Spleen (tissue), 11 donors: ENCODE results near the gene PKD1L1. TPM values are rescaled to one million over a fixed set of nuclear protein-coding genes. Genes with fewer than 3 reads are reported as not detected.

ENCODE experiments used
- DNase-seq: peaks from one replicate; pipeline ENCODE4 v3.0.0-alpha.2; 2020
- H3K27ac ChIP-seq, 8 donors: fragments of 200-600 bp; sonication (generic) in 7 of 8; 1 replicate in 4 of 8; 2 replicates in 4 of 8; pipeline versions ENCODE4 v1.5.0 to v1.8.0; 2016 to 2021; ENCODE audit warnings: inconsistent platforms in 4 of 8, mild to moderate bottlenecking in 4 of 8, moderate library complexity in 1 of 8
- H3K27me3 ChIP-seq, 7 donors: fragments of 200-600 bp; sonication (generic) in 6 of 7; replicated peaks in 1 of 7; 1 replicate in 4 of 7; 2 replicates in 3 of 7; pipeline versions ENCODE4 v1.5.0 to v1.8.0; 2016 to 2021; ENCODE audit warnings: inconsistent platforms in 3 of 7, mild to moderate bottlenecking in 1 of 7
- H3K36me3 ChIP-seq, 6 donors: fragments of 200-600 bp; sonication (generic) in 5 of 6; 1 replicate in 4 of 6; 2 replicates in 2 of 6; pipeline versions ENCODE4 v1.5.0 to v1.8.0; 2016 to 2021; ENCODE audit warnings: inconsistent platforms in 2 of 6
- H3K4me1 ChIP-seq, 6 donors: fragments of 200-600 bp; sonication (generic) in 5 of 6; 1 replicate in 3 of 6; 2 replicates in 3 of 6; pipeline versions ENCODE4 v1.5.0 to v1.8.0; 2016 to 2021; ENCODE audit warnings: inconsistent platforms in 3 of 6
- H3K4me3 ChIP-seq, 8 donors: fragments of 200-600 bp; sonication (generic) in 7 of 8; 1 replicate in 4 of 8; 2 replicates in 4 of 8; pipeline versions ENCODE4 v1.5.0 to v1.8.0; 2016 to 2021; ENCODE audit warnings: inconsistent platforms in 4 of 8, mild to moderate bottlenecking in 4 of 8, moderate library complexity in 2 of 8
- H3K9me3 ChIP-seq, 8 donors: fragments of 200-600 bp; sonication (generic) in 7 of 8; 1 replicate in 4 of 8; 2 replicates in 4 of 8; pipeline versions ENCODE4 v1.5.0 to v1.8.0; 2016 to 2021; ENCODE audit warnings: inconsistent platforms in 4 of 8
- POLR2A ChIP-seq, 3 donors: fragments of 450-650 bp; IDR thresholded peaks; one replicate each; pipeline ENCODE4 v1.5.1; 2017; ENCODE audit warnings: antibody characterized with exemption in 3 of 3, mild to moderate bottlenecking in 1 of 3
- POLR2AphosphoS5 ChIP-seq, 3 donors: sonication (generic); formaldehyde crosslinking; IDR thresholded peaks; one replicate each; pipeline ENCODE4 v1.5.1; 2017; ENCODE audit warnings: antibody characterized with exemption in 3 of 3
- WGBS, 5 donors: extraction: QIAGEN DNeasy Blood & Tissue Kit in 3 of 5; methylation state at CpG; one replicate each; pipeline versions ENCODE4 v1.1.5 to v1.1.7; 2013 to 2018; 5-methylcytosine and 5-hydroxymethylcytosine counted together
- intact Hi-C: fragments of 100-400 bp; cut with DNase I; formaldehyde crosslinking; loops from one replicate; pipeline ENCODE4 v1.15.0; 2023; ENCODE audit warnings: low total_unique reads
- polyA plus RNA-seq, 3 donors: library from polyadenylated mRNA; stranded (reverse); fragments of 200-250 nt; gene quantifications; one replicate each; pipeline ENCODE4 v1.2.1, GENCODE V29; 2013
- total RNA-seq, 7 donors: library from RNA; depleted of rRNA in 3 of 7; stranded (reverse); fragments of >200 nt in 3 of 7; fragmentation: NEBNext Ultra II Directional in 4 of 7; extraction: Animal tissue kit (Norgen Biotek cat#: 25700) in 4 of 7; gene quantifications; one replicate each; pipeline versions ENCODE4 v1.1.0 to v1.2.1, GENCODE V29; 2016 to 2021
- TF ChIP-seq, protein P1 (sequence below), 11 experiments: fragments of 200-600 bp in 7 of 11; fragments of 450-650 bp in 4 of 11; sonication (generic) in 4 of 11; IDR thresholded peaks in 8 of 11; conservative IDR thresholded peaks in 3 of 11; 1 replicate in 7 of 11; 2 replicates in 4 of 11; pipeline versions ENCODE4 v1.4.0 to v1.8.0; 2016 to 2021; ENCODE audit warnings: antibody characterized with exemption in 11 of 11, inconsistent platforms in 4 of 11, mild to moderate bottlenecking in 1 of 11
- donor health status: healthy with polysubstance abuse.
- donor health status: DM: no; HTN: no; CAD: no; lungs with moderate emphysema.
- donor health status: DM: no; HTN: no; CAD: no.
- donor health status: Bipolar disorder and iron deficiency.
- donor health status: healthy.
- donor health status: DM: no; HTN: no; CAD: no.
- donor health status: DM: yes; HTN: yes; CAD: no.

PKD1L1 gene
- total and polyA plus RNA-seq, 10 donors = 0.28 to 1.3 (median 0.49) TPM

DNA sequence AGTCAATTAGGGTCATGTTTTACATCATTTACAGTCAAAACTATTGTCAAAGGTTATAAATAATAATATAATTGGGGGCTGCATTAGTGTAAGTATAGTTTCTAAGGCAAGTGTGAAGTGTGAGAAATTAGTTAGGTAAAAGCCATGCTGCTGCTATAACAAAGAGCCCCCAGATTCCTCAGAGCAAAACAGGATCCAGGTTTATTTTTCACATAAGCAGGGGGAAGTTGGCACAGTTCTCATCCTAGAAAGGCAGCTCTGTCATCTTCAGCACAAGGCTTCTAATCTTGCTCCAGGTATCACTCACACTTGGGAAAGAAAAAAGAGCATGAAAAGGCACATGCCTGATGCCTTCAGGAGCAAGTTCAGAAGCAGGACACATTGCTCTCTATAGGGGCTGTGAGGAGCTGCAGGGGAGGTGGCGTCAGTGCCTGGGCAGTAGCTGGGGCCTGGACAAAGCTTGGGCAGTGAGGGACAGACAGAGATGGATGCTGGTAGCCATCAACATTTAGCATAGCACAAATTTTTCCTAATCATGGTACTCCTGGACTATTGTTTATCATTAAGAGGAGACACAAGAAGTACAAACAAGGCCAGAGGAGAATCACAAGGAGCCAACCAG is 170.6 kb downstream of the PKD1L1 start:
- no peak for DNase-seq
- Histone ChIP-seq H3K4me3 (no peak overlapping the region), H3K27me3 (no peaks in the 10 kb centered on the region), H3K4me1 (peaks cover 0 to 8% (median 0%) of the 10 kb centered on the region in 6 donors), H3K27ac (no peak overlapping the region), H3K9me3 (peaks cover 0 to 6% (median 0%) of the 10 kb centered on the region in 8 donors), H3K36me3 (no peaks in the 10 kb centered on the region)
- intact Hi-C loops = no loop called here
- no peak for TF ChIP-seq POLR2AphosphoS5 (IDR thresholded peaks at IDR 0.05)
- no peak for TF ChIP-seq POLR2A (IDR thresholded peaks at IDR 0.05)
- TF ChIP-seq, protein P1, sequence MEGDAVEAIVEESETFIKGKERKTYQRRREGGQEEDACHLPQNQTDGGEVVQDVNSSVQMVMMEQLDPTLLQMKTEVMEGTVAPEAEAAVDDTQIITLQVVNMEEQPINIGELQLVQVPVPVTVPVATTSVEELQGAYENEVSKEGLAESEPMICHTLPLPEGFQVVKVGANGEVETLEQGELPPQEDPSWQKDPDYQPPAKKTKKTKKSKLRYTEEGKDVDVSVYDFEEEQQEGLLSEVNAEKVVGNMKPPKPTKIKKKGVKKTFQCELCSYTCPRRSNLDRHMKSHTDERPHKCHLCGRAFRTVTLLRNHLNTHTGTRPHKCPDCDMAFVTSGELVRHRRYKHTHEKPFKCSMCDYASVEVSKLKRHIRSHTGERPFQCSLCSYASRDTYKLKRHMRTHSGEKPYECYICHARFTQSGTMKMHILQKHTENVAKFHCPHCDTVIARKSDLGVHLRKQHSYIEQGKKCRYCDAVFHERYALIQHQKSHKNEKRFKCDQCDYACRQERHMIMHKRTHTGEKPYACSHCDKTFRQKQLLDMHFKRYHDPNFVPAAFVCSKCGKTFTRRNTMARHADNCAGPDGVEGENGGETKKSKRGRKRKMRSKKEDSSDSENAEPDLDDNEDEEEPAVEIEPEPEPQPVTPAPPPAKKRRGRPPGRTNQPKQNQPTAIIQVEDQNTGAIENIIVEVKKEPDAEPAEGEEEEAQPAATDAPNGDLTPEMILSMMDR (IDR thresholded peaks at IDR 0.05 in 8 of 11, conservative IDR thresholded peaks at IDR 0.05 in 3 of 11) = no peak
- 75 to 96% (median 89%) methylated on average over 1 of the region's 1 CpG for WGBS, 5 donors

DNA sequence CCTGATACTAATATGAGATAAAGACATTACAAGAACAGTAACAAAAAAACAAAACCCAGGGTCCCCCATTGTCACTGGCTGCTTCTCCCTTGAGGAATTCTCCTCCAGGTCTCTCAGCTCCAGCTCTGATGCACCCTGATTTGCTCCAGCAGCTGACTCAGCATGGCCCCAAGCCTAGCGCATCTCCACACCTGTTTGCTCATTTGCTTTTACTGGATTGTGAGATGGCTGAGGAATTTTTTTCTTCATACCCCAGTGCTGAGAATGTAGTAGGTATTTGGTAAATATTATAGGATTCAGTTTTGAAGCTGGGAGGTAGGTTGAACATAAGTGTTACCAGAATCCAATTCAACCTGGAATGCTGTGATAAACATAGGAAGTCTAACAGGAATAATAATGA is 171.9 kb downstream of the PKD1L1 start:
- intact Hi-C loops = no loop called here
- Histone ChIP-seq H3K36me3 (no peaks in the 10 kb centered on the region), H3K27ac (no peak overlapping the region), H3K4me3 (no peak overlapping the region), H3K4me1 (peaks cover 0 to 8% (median 0%) of the 10 kb centered on the region in 6 donors), H3K27me3 (no peaks in the 10 kb centered on the region), H3K9me3 (peaks cover 0 to 6% (median 0%) of the 10 kb centered on the region in 8 donors)
- TF ChIP-seq, protein P1 (IDR thresholded peaks at IDR 0.05 in 8 of 11, conservative IDR thresholded peaks at IDR 0.05 in 3 of 11) = no peak
- TF ChIP-seq POLR2AphosphoS5 (IDR thresholded peaks at IDR 0.05) = no peak
- TF ChIP-seq POLR2A (IDR thresholded peaks at IDR 0.05) = no peak
- 94 to 100% (median 94%) methylated on average over 1 of the region's 1 CpG for WGBS, 5 donors
- DNase-seq = no peak

DNA sequence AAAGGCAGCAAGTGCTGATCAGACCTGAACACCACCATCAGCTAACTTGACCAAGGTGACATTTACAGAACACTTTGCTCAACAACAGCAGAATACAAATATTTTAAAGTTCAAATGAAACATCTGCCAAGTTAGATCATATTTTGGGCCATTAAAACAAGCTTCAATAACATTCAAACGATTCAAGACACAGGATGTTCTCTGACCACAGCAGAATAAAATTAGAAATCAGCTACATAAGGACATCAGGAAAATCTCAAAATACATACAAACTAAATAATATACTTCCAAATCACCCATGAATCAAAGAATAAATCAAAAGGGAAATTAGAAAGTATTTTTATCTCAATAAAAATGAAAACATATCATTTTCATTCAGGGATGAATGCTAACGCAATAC is 173.0 kb downstream of the PKD1L1 start:
- TF ChIP-seq POLR2AphosphoS5 (IDR thresholded peaks at IDR 0.05) (no peak), POLR2A (IDR thresholded peaks at IDR 0.05) (no peak)
- TF ChIP-seq, protein P1 (IDR thresholded peaks at IDR 0.05 in 8 of 11, conservative IDR thresholded peaks at IDR 0.05 in 3 of 11) = no peak
- intact Hi-C loops = no loop called here
- no peak overlapping the region for H3K4me3 ChIP-seq
- H3K9me3 ChIP-seq = peaks cover 0 to 6% (median 0%) of the 10 kb centered on the region in 8 donors
- H3K27ac ChIP-seq = no peak overlapping the region
- no peak for DNase-seq
- H3K4me1 ChIP-seq = peaks cover 0 to 8% (median 0%) of the 10 kb centered on the region in 6 donors
- 48 to 55% (median 50%) methylated on average over 2 of the region's 2 CpGs for WGBS, 5 donors
- H3K27me3 ChIP-seq = no peaks in the 10 kb centered on the region
- H3K36me3 ChIP-seq = no peaks in the 10 kb centered on the region

DNA sequence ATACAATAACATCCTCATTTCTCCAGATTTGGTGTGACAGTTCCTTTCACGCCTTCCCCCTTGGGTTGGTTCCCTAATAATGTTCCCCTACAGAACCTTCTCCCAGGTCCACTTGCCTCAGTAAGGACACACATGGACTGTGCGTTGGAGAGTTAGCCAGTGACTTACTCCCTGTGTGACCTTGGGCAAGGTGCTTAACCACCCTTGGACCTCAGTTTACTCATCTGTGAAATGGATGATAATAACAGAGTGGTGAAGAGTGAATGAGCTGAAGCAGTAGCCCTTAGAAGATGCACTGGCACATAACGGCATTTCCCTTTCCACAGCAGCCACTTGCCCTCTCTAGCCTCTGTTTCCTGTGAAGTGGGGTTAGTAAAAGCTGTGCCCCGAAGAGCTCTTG is 175.8 kb downstream of the PKD1L1 start:
- no peak overlapping the region for H3K27ac ChIP-seq
- 68 to 83% (median 75%) methylated on average over 4 of the region's 4 CpGs for WGBS, 5 donors
- intact Hi-C loops = no loop called here

More for the DNA sequence above, 175.8 kb downstream of the PKD1L1 start:
- DNase-seq = no peak
- Histone ChIP-seq H3K9me3 (peaks cover 0 to 2% (median 0%) of the 10 kb centered on the region in 8 donors), H3K4me1 (peaks cover 0 to 8% (median 0%) of the 10 kb centered on the region in 6 donors), H3K4me3 (no peak overlapping the region), H3K36me3 (no peaks in the 10 kb centered on the region), H3K27me3 (no peaks in the 10 kb centered on the region)
- TF ChIP-seq POLR2AphosphoS5 (IDR thresholded peaks at IDR 0.05) (no peak), POLR2A (IDR thresholded peaks at IDR 0.05) (no peak)
- TF ChIP-seq, protein P1 (IDR thresholded peaks at IDR 0.05 in 8 of 11, conservative IDR thresholded peaks at IDR 0.05 in 3 of 11) = no peak
